Liver (tissue), 9 donors: ENCODE results near the gene RAB3B. TPM values are rescaled to one million over a fixed set of nuclear protein-coding genes. Genes with fewer than 3 reads are reported as not detected.
"Not testable (repeated sequence)": the region's sequence is repeated elsewhere in the genome, so short reads cannot be mapped to it uniquely, and the experiment has no call there.

Experiments
- DNase-seq: peaks from one replicate; pipeline ENCODE4 v3.0.0-alpha.2; 2017; ENCODE audit warnings: low spot score
- H3K27ac ChIP-seq, 2 donors: one replicate each; pipeline ENCODE4 v1.7.0; 2013; ENCODE audit warnings: inconsistent platforms in 2 of 2, low read length in 2 of 2, control low read depth in 1 of 2, low read depth in 1 of 2, mild to moderate bottlenecking in 1 of 2
- H3K27me3 ChIP-seq, 4 donors: one replicate each; pipeline versions ENCODE4 v1.6.1 to v1.7.0; 2013; ENCODE audit warnings: low read length in 3 of 4, inconsistent platforms in 1 of 4, mild to moderate bottlenecking in 1 of 4, moderate library complexity in 1 of 4; ENCODE audit not compliant: control insufficient read depth in 4 of 4, insufficient read depth in 4 of 4
- H3K36me3 ChIP-seq, 4 donors: one replicate each; pipeline versions ENCODE4 v1.6.1 to v1.7.0; 2013; ENCODE audit warnings: low read length in 3 of 4, mild to moderate bottlenecking in 3 of 4, low read depth in 1 of 4, moderate library complexity in 1 of 4; ENCODE audit not compliant: control insufficient read depth in 4 of 4, insufficient read depth in 3 of 4
- H3K4me1 ChIP-seq, 4 donors: one replicate each; pipeline versions ENCODE4 v1.6.1 to v1.7.0; 2013; ENCODE audit warnings: low read length in 3 of 4, mild to moderate bottlenecking in 3 of 4, moderate library complexity in 1 of 4; ENCODE audit not compliant: control insufficient read depth in 4 of 4, insufficient read depth in 4 of 4
- H3K4me3 ChIP-seq, 3 donors: one replicate each; pipeline versions ENCODE4 v1.6.1 to v1.7.0; 2013; ENCODE audit warnings: low read length in 3 of 3, control low read depth in 1 of 3, low read depth in 1 of 3, mild to moderate bottlenecking in 1 of 3
- H3K9ac ChIP-seq, 2 donors: one replicate each; pipeline ENCODE4 v1.7.0; 2013; ENCODE audit warnings: low read length in 2 of 2, mild to moderate bottlenecking in 2 of 2, moderate library complexity in 2 of 2, control low read depth in 1 of 2, low read depth in 1 of 2
- H3K9me3 ChIP-seq, 4 donors: one replicate each; pipeline versions ENCODE4 v1.6.1 to v1.7.0; 2013; ENCODE audit warnings: low read length in 3 of 4; ENCODE audit not compliant: control insufficient read depth in 4 of 4
- ATF3 ChIP-seq: IDR thresholded peaks from 2 replicates; pipeline ENCODE4 v1.6.1; 2016; ENCODE audit warnings: antibody characterized with exemption
- CTCF ChIP-seq: fragments of 150-350 bp; IDR thresholded peaks from 2 replicates; pipeline ENCODE4 v1.5.1; 2017; ENCODE audit warnings: improper control_type of control experiment, low read depth, low read length; ENCODE audit not compliant: missing input control
- EGR1 ChIP-seq, 2 donors: IDR thresholded peaks; 2 replicates each; pipeline ENCODE4 v1.6.1; 2016 to 2018; ENCODE audit warnings: antibody characterized with exemption in 2 of 2, low read depth in 2 of 2
- FOXA1 ChIP-seq: IDR thresholded peaks from 2 replicates; pipeline ENCODE4 v1.6.1; 2016; ENCODE audit warnings: antibody characterized with exemption
- FOXA2 ChIP-seq: IDR thresholded peaks from 2 replicates; pipeline ENCODE4 v1.6.1; 2016; ENCODE audit warnings: antibody characterized with exemption
- GABPA ChIP-seq, 2 donors: IDR thresholded peaks in 1 of 2; conservative IDR thresholded peaks in 1 of 2; 2 replicates each; pipeline ENCODE4 v1.6.1; 2016; ENCODE audit warnings: antibody characterized with exemption in 2 of 2, mild to moderate bottlenecking in 1 of 2, moderate library complexity in 1 of 2
- HNF4A ChIP-seq, 2 donors: conservative IDR thresholded peaks; 2 replicates each; pipeline ENCODE4 v1.6.1; 2016; ENCODE audit warnings: antibody characterized with exemption in 2 of 2, mild to moderate bottlenecking in 2 of 2
- HNF4G ChIP-seq: IDR thresholded peaks from 2 replicates; pipeline ENCODE4 v1.6.1; 2016; ENCODE audit warnings: antibody characterized with exemption
- JUND ChIP-seq, 2 donors: IDR thresholded peaks; 2 replicates each; pipeline ENCODE4 v1.6.1; 2016; ENCODE audit warnings: antibody characterized with exemption in 2 of 2
- MAX ChIP-seq: IDR thresholded peaks from 2 replicates; pipeline ENCODE4 v1.6.1; 2016; ENCODE audit warnings: antibody characterized with exemption
- NR2F2 ChIP-seq: IDR thresholded peaks from 2 replicates; pipeline ENCODE4 v1.6.1; 2016; ENCODE audit warnings: antibody characterized with exemption
- RAD21 ChIP-seq, 2 donors: IDR thresholded peaks; 2 replicates each; pipeline ENCODE4 v1.6.1; 2016; ENCODE audit warnings: antibody characterized with exemption in 2 of 2, mild to moderate bottlenecking in 2 of 2
- REST ChIP-seq: IDR thresholded peaks from 2 replicates; pipeline ENCODE4 v1.6.1; 2016; ENCODE audit warnings: antibody characterized with exemption, mild to moderate bottlenecking
- RXRA ChIP-seq, 2 donors: IDR thresholded peaks; 2 replicates each; pipeline ENCODE4 v1.6.1; 2017 to 2018; ENCODE audit warnings: antibody characterized with exemption in 2 of 2, mild to moderate bottlenecking in 1 of 2
- SP1 ChIP-seq: IDR thresholded peaks from 2 replicates; pipeline ENCODE4 v1.6.1; 2018; ENCODE audit warnings: antibody characterized with exemption, mild to moderate bottlenecking
- TAF1 ChIP-seq: conservative IDR thresholded peaks from 2 replicates; pipeline ENCODE4 v1.6.1; 2016; ENCODE audit warnings: antibody characterized with exemption, mild to moderate bottlenecking
- YY1 ChIP-seq: IDR thresholded peaks from 2 replicates; pipeline ENCODE4 v1.6.1; 2016; ENCODE audit warnings: antibody characterized with exemption, mild to moderate bottlenecking
- ZBTB33 ChIP-seq: IDR thresholded peaks from 2 replicates; pipeline ENCODE4 v1.6.1; 2016; ENCODE audit warnings: antibody characterized with exemption
- WGBS: extraction: QIAGEN DNeasy Blood & Tissue Kit; methylation state at CpG from one replicate; pipeline ENCODE4 v1.1.7; 2013; 5-methylcytosine and 5-hydroxymethylcytosine counted together
- polyA plus RNA-seq, 2 donors: library from polyadenylated mRNA; stranded (reverse) in 1 of 2; unstranded in 1 of 2; fragments of 200-250 nt in 1 of 2; fragments of >200 nt in 1 of 2; fragmentation: Nextera tagmentation in 1 of 2; extraction: Ambion mirVana in 1 of 2; gene quantifications; one replicate each; pipeline versions ENCODE4 v1.2.1 to v1.2.3, GENCODE V29; 2013 to 2015
- total RNA-seq, 2 donors: library from RNA; depleted of rRNA; stranded (reverse); fragments of >200 nt; gene quantifications; one replicate each; pipeline ENCODE4 v1.2.3, GENCODE V29; 2014
- donor health status: healthy.
- donor health status: healthy.
- donor health status: healthy.
- donor health status: healthy.
- donor health status: healthy.

Gene RAB3B
- total and polyA plus RNA-seq, 4 donors = 0.17 to 5.4 (median 0.32) TPM

GRCh38 chr1:51897699-51898031 is 92.8 kb downstream of the RAB3B start:
- no peaks in the 10 kb centered on the region for H3K36me3 ChIP-seq
- no peak overlapping the region for H3K27ac ChIP-seq
- TF ChIP-seq SP1 = no peak
- no peak for TF ChIP-seq ZBTB33
- no peak for TF ChIP-seq HNF4A (conservative IDR thresholded peaks at IDR 0.05)
- no peak for TF ChIP-seq EGR1 (IDR thresholded peaks at IDR 0.05; ENCODE audit: low read depth in 2 of 2)
- TF ChIP-seq REST = no peak
- TF ChIP-seq CTCF = no peak
- TF ChIP-seq ATF3 = no peak
- no peak for TF ChIP-seq FOXA1
- TF ChIP-seq FOXA2 = no peak
- no peak for TF ChIP-seq GABPA (IDR thresholded peaks at IDR 0.05 in 1 of 2, conservative IDR thresholded peaks at IDR 0.05 in 1 of 2)
- TF ChIP-seq RXRA (IDR thresholded peaks at IDR 0.05) = no peak
- no peak for TF ChIP-seq HNF4G
- TF ChIP-seq MAX = no peak
- no peak for TF ChIP-seq TAF1
- no peak for TF ChIP-seq NR2F2
- no peak for TF ChIP-seq JUND (IDR thresholded peaks at IDR 0.05)
- no peak for TF ChIP-seq YY1
- no peak for TF ChIP-seq RAD21 (IDR thresholded peaks at IDR 0.05)
- H3K4me3 ChIP-seq = no peak overlapping the region
- peaks cover 0 to 8% (median 1%) of the 10 kb centered on the region in 4 donors for H3K27me3 ChIP-seq
- H3K4me1 ChIP-seq = no peaks in the 10 kb centered on the region
- DNase-seq = no peak
- H3K9me3 ChIP-seq = no peaks in the 10 kb centered on the region
- H3K9ac ChIP-seq = no peak overlapping the region

GRCh38 chr1:51894748-51895147 is 95.8 kb downstream of the RAB3B start:
- not testable (repeated sequence) for H3K4me1 ChIP-seq, H3K27ac ChIP-seq, DNase-seq, H3K27me3 ChIP-seq, H3K4me3 ChIP-seq, H3K9ac ChIP-seq, H3K9me3 ChIP-seq, H3K36me3 ChIP-seq
- 73% methylated on average over 2 of the region's 2 CpGs for WGBS
